ENCODE measurements around the gene MSANTD1.

DNA sequence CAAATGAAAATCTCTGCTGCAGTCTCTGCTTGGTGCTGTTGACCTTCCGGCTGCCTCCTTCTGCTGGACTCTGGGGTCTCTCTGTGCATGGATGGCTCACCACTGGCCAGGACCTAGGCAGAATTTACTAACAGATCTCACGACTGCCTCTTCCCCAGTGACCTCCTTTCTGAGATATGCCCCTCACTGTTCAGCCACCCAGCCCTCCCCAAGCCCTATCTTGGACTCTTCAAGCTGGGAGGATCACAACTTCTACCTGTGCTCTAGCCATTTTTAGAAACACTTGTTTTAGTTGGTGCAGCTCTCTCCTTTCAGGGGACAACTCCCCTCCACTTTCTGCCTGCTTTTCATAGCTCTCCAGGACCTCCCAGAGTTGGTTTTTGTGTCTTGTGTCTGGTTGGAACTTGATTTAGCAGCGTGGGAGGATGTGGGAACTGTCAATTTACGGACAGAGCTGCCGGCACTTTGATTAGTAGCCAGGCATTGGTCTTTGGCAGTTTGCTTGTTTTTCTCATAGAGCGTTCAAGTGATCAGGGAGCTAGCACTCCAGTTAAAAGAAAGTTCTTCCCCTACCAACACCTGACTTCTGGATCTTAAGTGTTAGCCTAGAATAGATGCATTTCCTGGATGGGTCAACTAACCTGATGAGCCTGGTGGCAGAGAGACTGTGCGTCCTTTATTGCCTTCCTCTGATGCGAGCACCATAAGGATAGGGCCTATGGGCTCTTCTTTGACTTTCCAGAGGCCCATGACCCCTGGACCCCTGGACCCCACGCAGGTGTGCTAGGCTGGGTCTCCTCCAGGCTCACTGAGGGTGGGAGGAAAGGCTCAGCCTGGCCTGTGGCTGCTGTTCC, 50.4 kb downstream of the MSANTD1 start:
- TF ChIP-seq, protein P1, sequence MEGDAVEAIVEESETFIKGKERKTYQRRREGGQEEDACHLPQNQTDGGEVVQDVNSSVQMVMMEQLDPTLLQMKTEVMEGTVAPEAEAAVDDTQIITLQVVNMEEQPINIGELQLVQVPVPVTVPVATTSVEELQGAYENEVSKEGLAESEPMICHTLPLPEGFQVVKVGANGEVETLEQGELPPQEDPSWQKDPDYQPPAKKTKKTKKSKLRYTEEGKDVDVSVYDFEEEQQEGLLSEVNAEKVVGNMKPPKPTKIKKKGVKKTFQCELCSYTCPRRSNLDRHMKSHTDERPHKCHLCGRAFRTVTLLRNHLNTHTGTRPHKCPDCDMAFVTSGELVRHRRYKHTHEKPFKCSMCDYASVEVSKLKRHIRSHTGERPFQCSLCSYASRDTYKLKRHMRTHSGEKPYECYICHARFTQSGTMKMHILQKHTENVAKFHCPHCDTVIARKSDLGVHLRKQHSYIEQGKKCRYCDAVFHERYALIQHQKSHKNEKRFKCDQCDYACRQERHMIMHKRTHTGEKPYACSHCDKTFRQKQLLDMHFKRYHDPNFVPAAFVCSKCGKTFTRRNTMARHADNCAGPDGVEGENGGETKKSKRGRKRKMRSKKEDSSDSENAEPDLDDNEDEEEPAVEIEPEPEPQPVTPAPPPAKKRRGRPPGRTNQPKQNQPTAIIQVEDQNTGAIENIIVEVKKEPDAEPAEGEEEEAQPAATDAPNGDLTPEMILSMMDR (IDR thresholded peaks at IDR 0.05; ENCODE audit: extremely low read depth in 1 of 2, insufficient read depth in 1 of 2, low read depth in 1 of 2, low read length in 2 of 2): no peak
- TF ChIP-seq EZH2 (IDR thresholded peaks at IDR 0.05; ENCODE audit: borderline replicate concordance, low read depth, low read length, severe bottlenecking) (no peak), POLR2A (IDR thresholded peaks at IDR 0.05; ENCODE audit: low read depth, low read length) (no peak), MYC (IDR thresholded peaks at IDR 0.05; ENCODE audit: low read depth, low read length) (no peak)
- TF ChIP-seq, protein P2, sequence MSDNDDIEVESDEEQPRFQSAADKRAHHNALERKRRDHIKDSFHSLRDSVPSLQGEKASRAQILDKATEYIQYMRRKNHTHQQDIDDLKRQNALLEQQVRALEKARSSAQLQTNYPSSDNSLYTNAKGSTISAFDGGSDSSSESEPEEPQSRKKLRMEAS (IDR thresholded peaks at IDR 0.05; ENCODE audit: insufficient read depth, insufficient read length): no peak
